Heart left ventricle (tissue), 16 donors: ENCODE results near the gene PCED1A. TPM values are rescaled to one million over a fixed set of nuclear protein-coding genes. Genes with fewer than 3 reads are reported as not detected.

Experiments
- ATAC-seq, 4 donors: fragments of 200-7000 bp; cut with Tn5 transposase; one replicate each; pipeline ENCODE4 v1.9.1; 2020 to 2022; ENCODE audit warnings: moderate library complexity in 4 of 4, mild to moderate bottlenecking in 3 of 4, moderate number of reproducible peaks in 1 of 4
- DNase-seq, 5 donors: peaks; one replicate each; pipeline ENCODE4 v3.0.0-alpha.2; 2020
- H3K27ac ChIP-seq, 12 donors: fragments of 200-600 bp; sonication (generic) in 4 of 12; one replicate each; pipeline versions ENCODE4 v1.5.0 to v1.8.0; 2016 to 2022; ENCODE audit warnings: mild to moderate bottlenecking in 2 of 12
- H3K27me3 ChIP-seq, 9 donors: fragments of 200-600 bp; sonication (generic) in 2 of 9; one replicate each; pipeline versions ENCODE4 v1.5.1 to v1.8.0; 2016 to 2022; ENCODE audit warnings: mild to moderate bottlenecking in 3 of 9
- H3K36me3 ChIP-seq, 9 donors: fragments of 200-600 bp; sonication (generic) in 2 of 9; one replicate each; pipeline versions ENCODE4 v1.5.0 to v1.8.0; 2018 to 2022; ENCODE audit warnings: mild to moderate bottlenecking in 2 of 9
- H3K4me1 ChIP-seq, 12 donors: fragments of 200-600 bp; sonication (generic) in 4 of 12; one replicate each; pipeline versions ENCODE4 v1.5.0 to v1.8.0; 2016 to 2022; ENCODE audit warnings: mild to moderate bottlenecking in 3 of 12
- H3K4me3 ChIP-seq, 12 donors: fragments of 200-600 bp; sonication (generic) in 4 of 12; one replicate each; pipeline versions ENCODE4 v1.5.0 to v1.8.0; 2017 to 2022; ENCODE audit warnings: mild to moderate bottlenecking in 9 of 12, moderate library complexity in 4 of 12
- H3K9me3 ChIP-seq, 12 donors: fragments of 200-600 bp; sonication (generic) in 4 of 12; one replicate each; pipeline versions ENCODE4 v1.5.0 to v1.8.0; 2016 to 2022; ENCODE audit warnings: mild to moderate bottlenecking in 1 of 12
- CTCF ChIP-seq, 12 donors: fragments of 200-600 bp; sonication (generic) in 4 of 12; IDR thresholded peaks; one replicate each; pipeline versions ENCODE4 v1.5.0 to v1.8.0; 2018 to 2022; ENCODE audit warnings: antibody characterized with exemption in 12 of 12, mild to moderate bottlenecking in 5 of 12
- POLR2A ChIP-seq, 2 donors: fragments of 450-650 bp; IDR thresholded peaks; one replicate each; pipeline ENCODE4 v1.6.1; 2017; ENCODE audit warnings: antibody characterized with exemption in 2 of 2, mild to moderate bottlenecking in 2 of 2, moderate library complexity in 2 of 2
- WGBS, 4 donors: extraction: QIAGEN DNeasy Blood & Tissue Kit in 2 of 4; methylation state at CpG; one replicate each; pipeline versions ENCODE4 v1.1.5 to v1.1.7; 2013 to 2018; 5-methylcytosine and 5-hydroxymethylcytosine counted together
- intact Hi-C, 10 donors: fragments of 100-400 bp; cut with DNase I; formaldehyde crosslinking; loops; one replicate each; pipeline versions ENCODE4 v1.11.1 to v1.14.2; 2022
- polyA plus RNA-seq, 2 donors: library from polyadenylated mRNA; stranded (reverse); fragments of 200-250 nt; gene quantifications; one replicate each; pipeline ENCODE4 v1.2.3, GENCODE V29; 2013
- total RNA-seq, 9 donors: library from RNA; depleted of rRNA in 2 of 9; stranded (reverse); fragments of >200 nt in 2 of 9; fragmentation: NEBNext Ultra II Directional in 3 of 9; extraction: Animal tissue kit (Norgen Biotek cat#: 25700) in 3 of 9; gene quantifications; one replicate each; pipeline versions ENCODE4 v1.1.0 to v1.2.4, GENCODE V29; 2016 to 2023
- donor health status: ischemic (EF 13 %, LVEDD 7.1; RV severe dilation, severe dysfunction).
- donor health status: healthy with polysubstance abuse.
- donor health status: DM: no; HTN: yes; CAD: no.
- donor health status: DM: no; HTN: no; CAD: no.
- donor health status: ischemic (EF 25% LVEDD 6.9; RV normal size, moderate dysfunction).
- donor health status: ischemic (EF 25% LVEDD 5.7; RV mildly dilated, moderate dysfunction).
- donor health status: healthy.
- donor health status: DM: yes; HTN: yes; CAD: no.
- donor health status: ischemic (EF 35%, LVEDD 5.7; RV mildly dilated, moderate dysfunction).
- donor health status: nonischemic (EF 11% LVEDD 7.7; RV severe dilation, severe dysfunction).
- donor health status: DM: yes; HTN: yes; CAD: no.
- donor health status: PGD.
- donor health status: ischemic (EF 29% LVEDD 5.4; RV normal size, mild dysfunction).
- donor health status: nonischemic (EF 23%, LVEDD 6.1; RV moderate dilation, normal function).

The PCED1A gene
- total and polyA plus RNA-seq, 11 donors, result 5.0 to 20.7 (median 7.0) TPM

GRCh38 chr20:2888224-2888955, 47.9 kb upstream of the PCED1A start:
- WGBS, 4 donors, result 89 to 96% (median 94%) methylated on average over 4 of the region's 4 CpGs
- TF ChIP-seq CTCF (IDR thresholded peaks at IDR 0.05), result no peak
- no peak for TF ChIP-seq POLR2A (IDR thresholded peaks at IDR 0.05)

DNA sequence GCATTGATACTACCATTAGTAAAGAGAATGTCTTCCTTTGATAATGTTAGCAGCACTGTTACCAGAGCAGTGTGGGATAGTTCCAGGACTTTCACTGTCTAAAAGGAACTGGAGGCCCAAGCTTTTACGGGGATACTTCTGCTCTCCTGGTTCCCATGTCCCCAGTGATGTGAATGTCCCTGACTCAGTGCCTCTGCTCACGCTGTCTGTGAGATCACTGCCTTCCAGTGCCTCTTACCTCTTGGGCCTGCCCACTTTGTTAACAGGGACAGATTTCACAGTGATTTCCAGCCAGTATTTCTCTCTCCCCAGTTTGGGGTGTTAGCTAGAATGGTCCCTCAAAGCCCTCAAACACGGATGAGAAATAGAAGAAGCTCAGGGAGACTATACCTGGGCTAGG, 47.3 kb upstream of the PCED1A start:
- 75 to 100% (median 90%) methylated on average over 3 of the region's 3 CpGs for WGBS, 4 donors
- no peaks in the 10 kb centered on the region for H3K36me3 ChIP-seq
- H3K4me1 ChIP-seq, result peaks cover 0 to 38% (median 10%) of the 10 kb centered on the region in 12 donors
- no peaks in the 10 kb centered on the region for H3K27me3 ChIP-seq
- TF ChIP-seq POLR2A (IDR thresholded peaks at IDR 0.05), result no peak
- no peak for TF ChIP-seq CTCF (IDR thresholded peaks at IDR 0.05)
- ATAC-seq, result no peak
- no peaks in the 10 kb centered on the region for H3K9me3 ChIP-seq
- no peak overlapping the region for H3K4me3 ChIP-seq
- no peak overlapping the region for H3K27ac ChIP-seq
- DNase-seq, result no peak
- intact Hi-C loops, result no loop called here

More at GRCh38 chr20:2888224-2888955, 47.9 kb upstream of the PCED1A start:
- Histone ChIP-seq H3K4me3 (no peak overlapping the region), H3K27ac (no peak overlapping the region), H3K4me1 (peaks cover 0 to 38% (median 13%) of the 10 kb centered on the region in 12 donors), H3K27me3 (no peaks in the 10 kb centered on the region), H3K9me3 (no peaks in the 10 kb centered on the region), H3K36me3 (no peaks in the 10 kb centered on the region)
- ATAC-seq (no peak), DNase-seq (no peak)
- intact Hi-C loops, result no loop called here

DNA sequence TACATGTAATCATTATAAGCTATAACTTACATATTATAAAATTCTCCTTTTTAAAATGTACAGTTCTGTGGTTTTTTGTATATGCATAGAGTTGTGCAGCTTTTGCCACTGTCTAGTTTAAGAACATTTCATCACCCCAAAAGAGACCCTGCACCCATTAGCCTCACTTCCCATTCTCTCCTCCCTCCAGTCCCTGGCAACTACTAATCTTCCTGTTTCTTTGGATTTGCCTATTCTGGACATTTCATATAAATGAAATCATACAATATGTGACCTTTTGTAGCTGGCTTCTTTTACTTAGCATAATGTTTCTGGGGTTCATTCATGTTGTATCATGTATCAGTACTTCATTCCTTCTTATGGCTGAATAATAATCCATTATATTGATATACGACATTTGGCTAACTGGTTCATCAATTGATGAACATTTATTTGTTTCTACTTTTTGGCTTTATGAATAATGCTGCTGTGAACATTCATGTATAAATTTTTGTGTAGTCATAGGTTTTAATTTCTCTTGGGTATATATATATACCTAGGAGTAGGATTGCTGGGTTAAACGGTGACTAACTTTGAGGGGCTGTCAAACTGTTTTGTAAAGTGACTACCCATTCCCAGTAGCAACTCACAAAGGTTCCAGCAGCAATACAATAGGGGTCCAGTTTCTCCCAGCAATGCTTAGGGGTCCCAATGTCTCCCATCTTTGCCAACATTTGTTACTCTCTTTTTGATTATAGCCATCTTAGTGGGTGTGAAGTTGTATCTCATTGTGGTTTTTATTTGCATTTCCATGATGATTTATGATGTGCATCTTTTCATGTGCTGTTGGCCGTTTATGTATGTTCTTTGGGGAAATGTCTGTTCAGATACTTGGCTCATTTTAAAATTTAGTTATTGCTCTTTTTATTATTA, 43.5 kb upstream of the PCED1A start:
- H3K36me3 ChIP-seq, result no peaks in the 10 kb centered on the region
- TF ChIP-seq CTCF (IDR thresholded peaks at IDR 0.05) (no peak), POLR2A (IDR thresholded peaks at IDR 0.05) (no peak)
- intact Hi-C loops, result no loop called here
- ATAC-seq, result no peak
- no peaks in the 10 kb centered on the region for H3K9me3 ChIP-seq
- DNase-seq, result no peak
- no peak overlapping the region for H3K4me3 ChIP-seq
- H3K27me3 ChIP-seq, result no peaks in the 10 kb centered on the region
- H3K4me1 ChIP-seq, result peaks cover 0 to 22% (median 9%) of the 10 kb centered on the region in 12 donors
- H3K27ac ChIP-seq, result no peak overlapping the region
- WGBS, 4 donors, result 78 to 90% (median 85%) methylated on average over 3 of the region's 3 CpGs

- ATAC-seq, result no peak
- Histone ChIP-seq H3K4me3 (no peak overlapping the region), H3K4me1 (peaks cover 0 to 36% (median 21%) of the 10 kb centered on the region in 12 donors), H3K36me3 (no peaks in the 10 kb centered on the region), H3K27ac (no peak overlapping the region), H3K9me3 (no peaks in the 10 kb centered on the region), H3K27me3 (no peaks in the 10 kb centered on the region)
- WGBS, 4 donors, result 82 to 97% (median 92%) methylated on average over 7 of the region's 7 CpGs
- intact Hi-C loops, result no loop called here
- no peak for TF ChIP-seq POLR2A (IDR thresholded peaks at IDR 0.05)
- TF ChIP-seq CTCF (IDR thresholded peaks at IDR 0.05), result no peak
- no peak for DNase-seq
These were observed 40.2 kb upstream of the PCED1A start for GRCh38 chr20:2880650-2881049.
